GM21619 (cell line): Measurements from ENCODE around the gene FLYWCH1.

Experiments used
- ATAC-seq: cut with Tn5 transposase; IDR thresholded peaks from one replicate; pipeline ENCODE4 v1.9.1; 2021; ENCODE audit not compliant: unreplicated experiment

The FLYWCH1 gene

GRCh38 chr16:2968738-2969544, 57.2 kb downstream of the FLYWCH1 start, which contains the start of gene PAQR4:
Gene PAQR4 (plus strand): TSS chr16:2969348. CDS start chr16:2969675, 327 bp downstream.
- ATAC-seq: peak; percentile 66

DNA sequence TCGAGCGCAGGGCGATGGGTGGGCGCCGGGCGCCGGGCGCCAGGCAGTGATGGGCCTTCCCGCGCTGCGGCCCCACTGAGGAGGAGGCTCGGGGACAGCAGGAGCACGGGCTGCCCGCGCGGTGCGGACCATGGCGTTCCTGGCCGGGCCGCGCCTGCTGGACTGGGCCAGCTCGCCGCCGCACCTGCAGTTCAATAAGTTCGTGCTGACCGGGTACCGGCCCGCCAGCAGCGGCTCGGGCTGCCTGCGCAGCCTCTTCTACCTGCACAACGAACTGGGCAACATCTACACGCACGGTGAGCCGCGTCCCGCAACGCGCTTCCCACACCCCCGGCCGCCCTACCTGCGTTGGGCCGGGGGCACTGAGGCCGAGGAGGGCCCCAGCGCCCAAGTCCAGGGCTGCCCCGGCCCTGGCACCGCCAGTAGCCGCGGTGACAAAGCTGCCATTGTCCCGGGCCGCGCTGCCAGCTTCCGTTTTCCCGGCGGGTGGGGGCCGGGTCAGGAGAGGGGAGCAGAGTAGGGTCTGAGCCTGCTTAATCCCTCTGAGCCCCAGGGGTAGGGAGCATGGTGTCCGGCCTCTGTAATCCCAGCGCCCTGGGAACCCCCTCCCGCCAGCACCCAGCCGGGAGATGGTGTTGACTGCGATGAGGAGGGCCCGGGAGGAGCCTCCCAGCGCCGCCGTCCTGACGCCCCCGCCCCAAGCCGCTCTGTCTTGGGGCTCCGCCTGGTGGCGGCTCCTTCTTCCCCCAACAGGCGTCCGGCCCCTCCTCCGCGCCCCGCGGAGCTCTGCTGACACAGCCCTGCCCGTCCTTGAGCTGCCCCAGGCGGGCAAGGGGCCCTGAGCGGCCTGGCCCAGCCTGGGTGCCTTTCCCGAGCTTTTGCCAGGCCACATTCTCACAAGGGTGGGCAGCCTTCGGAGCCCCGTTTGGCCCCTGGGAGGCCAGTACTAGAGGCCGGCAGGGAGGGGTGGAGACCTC, 58.1 kb downstream of the FLYWCH1 start:
- peak; percentile 34 for ATAC-seq

GRCh38 chr16:2970563-2970962, 58.8 kb downstream of the FLYWCH1 start:
- ATAC-seq: no peak

GRCh38 chr16:2971134-2971984, 59.6 kb downstream of the FLYWCH1 start:
- ATAC-seq: no peak

DNA sequence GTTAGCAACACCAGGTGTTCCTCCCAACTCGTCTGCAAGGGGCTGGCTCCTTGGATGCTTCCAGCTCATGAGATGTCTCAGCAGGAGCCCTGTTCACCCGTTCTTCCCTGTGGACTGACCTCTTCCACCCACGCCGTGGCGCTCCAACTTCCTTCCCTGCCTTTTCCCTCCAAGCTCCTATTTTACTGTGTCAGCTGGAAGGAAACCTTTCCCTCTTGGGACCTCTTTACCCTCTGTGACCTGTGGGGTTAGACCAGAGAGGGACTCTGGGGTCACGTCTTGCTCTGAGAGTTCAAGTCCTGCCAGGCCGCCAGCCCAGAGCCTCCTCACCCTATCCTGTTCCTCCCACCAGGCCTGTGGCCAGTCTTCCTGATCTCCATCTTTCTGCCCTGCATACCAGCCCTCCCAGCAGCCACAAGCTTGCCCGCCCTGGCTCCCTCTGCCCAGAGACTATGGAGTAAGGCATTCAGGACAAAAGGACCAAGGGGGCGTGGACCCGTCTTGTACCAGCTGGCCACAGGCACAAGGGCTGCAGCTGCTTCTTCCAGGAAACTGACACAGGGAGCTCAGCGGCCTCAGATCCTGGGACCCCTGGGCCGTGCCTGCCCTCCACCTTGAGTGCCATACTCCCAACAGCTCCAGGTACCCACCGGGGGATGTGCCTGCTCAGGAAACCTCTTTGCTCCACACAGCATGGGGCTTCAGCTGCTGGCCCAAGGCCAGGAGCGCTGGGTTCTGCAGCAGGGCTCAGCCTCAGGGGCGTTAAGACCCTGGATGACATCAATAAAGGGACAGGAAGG, 60.5 kb downstream of the FLYWCH1 start:
- ATAC-seq: no peak

DNA sequence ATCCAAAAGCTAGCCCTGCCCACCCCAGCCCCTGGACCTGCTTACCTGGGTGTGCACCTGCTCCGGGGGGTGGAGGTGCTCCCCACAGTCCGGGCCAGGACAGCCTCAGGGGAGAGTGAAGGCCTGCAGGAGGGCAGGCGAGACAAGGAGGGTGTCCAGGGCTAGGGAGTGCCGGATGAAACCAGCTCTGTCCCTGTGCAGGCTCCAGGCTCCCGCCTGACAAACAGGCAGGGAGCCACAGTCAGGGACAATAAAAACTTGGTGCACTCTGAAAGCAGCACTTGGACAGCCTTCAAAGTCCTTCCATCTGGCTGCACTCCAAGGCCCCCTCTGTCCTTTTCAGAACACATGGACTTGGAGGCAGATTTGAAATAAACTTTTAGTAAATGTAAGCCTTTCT, 61.4 kb downstream of the FLYWCH1 start:
- ATAC-seq: no peak

GRCh38 chr16:2973605-2974318, 62.0 kb downstream of the FLYWCH1 start:
- ATAC-seq: no peak

DNA sequence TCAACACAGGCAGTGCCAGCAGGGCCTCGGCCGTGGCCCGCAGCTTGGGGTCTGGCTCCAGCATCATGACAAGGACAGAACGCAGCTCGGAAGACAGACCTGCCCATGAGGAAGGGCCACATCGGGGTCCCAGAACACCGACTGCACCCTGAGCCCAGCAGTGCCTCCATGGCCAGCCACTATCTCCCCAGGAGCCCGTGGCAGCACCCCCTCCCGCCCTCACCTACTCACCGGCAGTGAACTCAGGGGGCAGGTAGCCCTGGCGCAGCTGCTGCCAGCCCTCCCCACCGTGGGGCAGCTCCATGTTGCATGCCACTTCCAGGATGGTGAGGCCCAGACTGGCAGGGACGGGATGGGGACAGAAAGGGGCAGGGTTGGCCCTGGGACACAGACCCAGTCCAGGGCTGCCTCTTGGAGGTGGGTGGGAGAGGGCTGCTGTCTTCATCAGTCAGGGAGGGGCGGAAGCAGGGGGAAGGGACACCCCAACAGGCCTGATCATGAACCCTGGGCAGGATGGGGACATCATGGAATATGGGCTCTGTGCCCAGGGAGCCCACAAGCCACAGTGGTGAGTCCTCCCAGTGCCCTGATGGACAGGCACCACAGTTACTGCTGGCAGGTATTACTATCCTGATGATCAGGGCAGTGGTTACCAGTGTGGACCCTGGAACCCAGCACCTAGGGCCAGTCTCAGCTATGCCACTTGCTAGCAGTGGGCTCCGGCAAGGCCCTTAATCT, 62.8 kb downstream of the FLYWCH1 start:
- no peak for ATAC-seq

DNA sequence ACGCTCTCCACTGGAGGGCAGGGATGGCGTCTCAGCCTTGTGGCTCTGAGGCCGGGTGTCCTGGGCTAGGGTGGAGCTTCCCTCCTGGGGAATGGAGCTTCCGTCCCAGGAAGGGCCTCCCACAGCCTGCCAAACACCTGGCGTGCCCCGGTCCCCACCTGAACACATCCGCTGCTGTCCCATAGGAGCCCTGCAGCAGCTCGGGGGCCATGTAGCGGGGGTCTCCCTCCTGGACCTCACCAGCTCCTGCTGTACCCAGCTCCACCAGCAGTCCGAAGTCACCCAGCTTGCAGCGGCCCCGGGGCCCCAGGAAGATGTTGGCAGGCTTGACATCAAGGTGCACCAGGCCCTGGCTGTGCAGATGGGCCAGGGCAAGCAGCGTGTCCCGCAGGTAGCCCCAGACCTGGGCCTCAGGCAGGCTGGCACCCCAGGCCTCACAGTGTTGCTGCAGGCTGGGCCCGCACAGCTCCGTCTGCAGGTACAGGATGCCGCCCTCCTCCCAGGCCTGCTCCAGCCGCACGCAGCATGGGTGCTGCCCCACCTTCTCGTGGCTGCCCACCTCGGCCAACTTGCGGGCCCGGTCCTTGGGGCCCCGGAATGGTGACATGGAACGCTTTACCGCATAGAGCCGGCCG, 63.5 kb downstream of the FLYWCH1 start:
- ATAC-seq: no peak

- no peak for ATAC-seq
These were observed 64.5 kb downstream of the FLYWCH1 start for GRCh38 chr16:2976201-2976600.

DNA sequence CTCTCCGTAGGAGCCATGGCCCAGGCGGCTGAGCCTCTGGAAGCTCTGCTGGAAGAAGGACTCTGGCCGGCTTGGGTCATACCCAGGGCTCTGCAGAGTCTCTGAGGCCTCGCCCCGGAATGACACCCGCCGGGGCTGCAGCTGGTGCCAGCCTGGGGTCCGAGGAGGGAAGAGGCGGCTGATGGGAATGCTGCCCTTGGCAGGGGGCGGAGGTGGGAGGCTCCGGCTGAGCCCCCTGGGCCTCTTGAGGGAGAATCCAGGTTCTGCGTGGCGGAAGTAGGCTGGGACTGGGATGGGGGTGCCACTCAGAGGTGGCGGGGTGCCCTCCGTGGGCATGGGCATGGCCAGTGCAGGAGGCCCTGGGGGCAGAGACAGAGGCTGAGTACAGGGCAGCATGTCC, 64.9 kb downstream of the FLYWCH1 start:
- ATAC-seq: no peak

DNA sequence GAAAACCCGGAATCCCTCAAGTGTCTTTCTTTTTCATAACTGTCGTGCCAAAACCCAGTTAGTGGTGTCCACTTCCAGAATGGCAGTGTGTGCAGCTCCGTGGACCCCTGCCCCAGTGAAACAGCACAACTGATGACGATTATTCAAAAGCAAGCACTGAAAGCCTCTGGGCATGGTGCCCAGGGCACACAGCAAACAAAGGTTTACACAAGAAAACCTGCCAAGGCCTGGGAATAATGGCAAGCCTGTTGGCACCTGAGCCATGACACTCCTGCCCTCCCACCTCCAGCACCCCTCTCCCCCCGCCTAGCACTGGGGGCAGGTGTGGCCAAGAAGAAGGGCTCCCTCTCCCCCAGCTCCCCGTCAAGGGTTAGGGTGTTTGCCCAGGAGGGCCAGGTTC, 65.7 kb downstream of the FLYWCH1 start:
- ATAC-seq: no peak

DNA sequence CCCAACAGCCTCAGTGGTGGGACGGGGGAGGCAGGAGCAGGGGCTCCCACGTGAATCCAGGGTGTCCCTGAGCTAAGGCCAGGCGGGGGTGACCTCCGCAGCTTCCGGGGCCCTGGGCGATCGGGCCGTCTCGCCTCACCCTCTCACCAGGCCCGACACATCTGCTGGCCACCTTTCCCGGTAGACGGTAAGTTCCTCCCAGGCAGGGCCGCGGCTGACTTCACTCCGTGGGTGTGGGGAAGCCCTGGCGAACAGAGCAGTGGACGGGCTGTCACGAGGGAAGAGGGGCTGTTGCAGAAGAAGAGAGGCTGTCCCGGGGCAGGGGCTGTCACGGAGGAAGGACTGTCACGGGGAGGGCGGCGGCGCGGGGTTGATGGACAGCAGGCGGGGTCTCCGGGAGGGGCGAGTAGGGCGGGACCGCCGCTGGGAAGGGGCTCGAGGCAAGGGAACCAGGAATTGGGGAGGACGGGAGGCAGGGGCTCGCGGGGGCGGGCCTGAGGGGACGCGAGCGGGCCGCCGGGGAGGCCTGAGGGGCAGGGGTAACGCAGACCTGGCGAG, 68.0 kb downstream of the FLYWCH1 start:
- no peak for ATAC-seq

DNA sequence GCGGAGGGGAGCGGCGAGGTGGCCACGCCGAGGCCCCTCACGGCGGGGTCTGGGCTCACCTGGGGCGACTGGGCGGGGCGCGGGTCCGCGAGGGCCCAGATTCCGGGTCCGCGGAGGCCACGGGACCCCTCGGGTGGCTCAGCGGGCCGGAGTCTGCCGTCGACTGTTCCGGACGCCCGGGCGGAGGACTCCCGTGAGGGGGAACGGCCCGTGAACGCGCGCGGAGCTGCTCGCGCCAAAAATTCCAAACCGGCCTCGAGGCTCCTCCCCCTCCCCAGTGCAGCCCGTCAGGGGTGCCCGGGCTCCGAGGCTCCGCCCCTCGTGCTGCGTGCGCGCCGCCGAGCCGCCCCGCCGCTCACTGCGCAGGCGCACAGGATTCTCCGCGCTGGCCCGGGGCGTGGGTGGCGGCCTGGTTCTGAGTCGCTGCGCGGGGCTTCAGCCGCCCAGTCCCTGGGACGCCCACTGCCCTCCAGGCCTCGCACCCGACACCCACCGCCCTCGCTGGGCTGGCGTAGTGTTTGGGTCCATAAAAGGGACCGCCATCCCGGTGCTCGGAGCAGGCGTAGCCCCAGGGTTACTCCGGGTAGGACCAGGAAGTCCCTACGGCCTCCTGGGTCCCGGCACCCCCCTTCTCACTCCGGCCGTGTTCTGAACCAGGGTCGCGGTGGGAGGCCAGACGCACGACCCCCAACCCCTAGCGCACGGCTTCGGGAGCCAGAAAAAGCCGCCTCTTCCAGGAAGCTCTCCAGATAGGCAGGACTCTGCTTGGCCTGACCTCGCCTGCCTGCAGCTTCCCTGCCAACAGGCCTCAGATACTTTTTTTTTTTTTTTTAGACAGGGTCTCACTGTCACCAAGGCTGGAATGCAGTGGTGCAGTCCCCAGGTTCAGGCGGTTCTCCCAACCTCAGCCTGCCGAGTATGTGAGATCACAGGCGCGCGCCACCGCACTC, 68.8 kb downstream of the FLYWCH1 start, which contains the start of gene PKMYT1:
PKMYT1 (minus strand) TSS at position 220 of the 950 bp plus-strand sequence. CDS start 789 bp downstream, outside the sequence.
- ATAC-seq: peak; percentile 66

DNA sequence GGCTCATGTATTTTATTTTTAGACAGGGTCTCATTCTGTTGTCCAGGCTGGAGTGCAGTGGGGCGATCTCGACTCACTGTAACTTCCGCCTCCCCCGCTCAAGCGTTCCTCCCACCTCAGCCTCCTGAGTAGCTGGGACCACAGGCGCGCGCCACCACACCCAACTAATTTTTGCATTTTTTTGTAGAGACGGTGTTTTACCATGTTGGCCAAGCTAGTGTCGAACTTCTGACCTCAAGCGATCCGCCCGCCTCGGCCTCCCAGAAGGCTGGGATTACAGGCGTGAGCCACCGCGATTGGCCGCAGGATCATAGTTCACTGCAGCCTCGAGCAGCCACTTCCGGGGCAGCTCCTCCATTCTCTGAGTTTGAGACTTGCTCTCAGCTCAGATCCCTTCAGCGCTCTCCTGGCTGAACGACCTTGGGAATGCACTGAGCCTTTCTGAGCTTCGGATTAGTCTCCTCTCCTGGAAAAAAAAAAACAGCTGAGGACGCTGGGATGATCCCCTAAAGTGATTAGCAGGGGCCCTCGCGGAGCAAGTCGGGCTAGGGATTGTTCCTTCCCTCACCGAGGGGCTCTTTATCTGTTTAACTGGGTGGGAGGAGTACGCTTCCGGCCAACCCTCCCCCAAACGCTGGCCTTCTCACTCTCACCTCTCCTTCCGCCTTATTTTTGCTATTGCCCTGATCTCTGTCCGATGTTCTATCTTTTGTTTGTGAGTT, 69.6 kb downstream of the FLYWCH1 start:
- no peak for ATAC-seq

- no peak for ATAC-seq
These were observed 70.1 kb downstream of the FLYWCH1 start for GRCh38 chr16:2981899-2982250.
